HepG2 (cell line): ENCODE results near the gene TBC1D5. TPM values are rescaled to one million over a fixed set of nuclear protein-coding genes. Genes with fewer than 3 reads are reported as not detected.

Experiments used
- ATAC-seq: fragments of 200-7000 bp; cut with Tn5 transposase; 3 replicates; pipeline ENCODE4 v1.9.1; 2020; ENCODE audit warnings: mild to moderate bottlenecking, moderate library complexity
- BruUV-seq: library from RNA; stranded (reverse); fragments of 400-500 nt; replicated peaks from 2 replicates; lab custom pipeline; 2021; lab: Mats Ljungman, UMichigan
- CTCF ChIA-PET: fragments of 300-600 bp; formaldehyde crosslinking; extraction: SDS; loops from one replicate; lab custom pipeline; 2021; ENCODE audit warnings: low total read pairs, inconsistent platforms, low intra/inter-chr PET ratio; lab: Yijun Ruan, JAX
- POLR2A ChIA-PET: fragments of 350-600 bp; sonication (Branson Sonifier 250); formaldehyde crosslinking; loops from one replicate; lab custom pipeline; 2020; ENCODE audit warnings: antibody characterized with exemption, inconsistent platforms; lab: Yijun Ruan, JAX
- DNase-seq: peaks from one replicate; pipeline ENCODE4 v3.0.0-alpha.2; 2015; ENCODE audit warnings: low spot score
- FAIRE-seq: peaks from 3 replicates; lab custom pipeline; 2011; peaks lifted over from hg19 to GRCh38; lab: Jason Lieb, UNC
- H2AFZ ChIP-seq: one replicate; pipeline ENCODE4 v1.6.1; 2011; ENCODE audit warnings: low read length, inconsistent platforms
- H3K27ac ChIP-seq: fragments of 300-600 bp; 3 replicates; pipeline ENCODE4 v1.8.0; 2011; ENCODE audit warnings: mixed run types, mild to moderate bottlenecking, mixed read lengths, low read length, inconsistent platforms; ENCODE audit not compliant: insufficient read depth; ENCODE audit errors: extremely low read length
- H3K27me3 ChIP-seq, 2 experiments: fragments of 200-600 bp in 1 of 2; 2 replicates in 1 of 2; 3 replicates in 1 of 2; pipeline versions ENCODE4 v1.6.0 to v1.8.0; 2011; ENCODE audit warnings: low read length in 2 of 2, mild to moderate bottlenecking in 2 of 2, moderate library complexity in 2 of 2, inconsistent platforms in 1 of 2; ENCODE audit not compliant: insufficient read depth in 2 of 2, control insufficient read depth in 1 of 2
- H3K36me3 ChIP-seq, 2 experiments: fragments of 200-600 bp in 1 of 2; replicated peaks in 1 of 2; 2 replicates in 1 of 2; 3 replicates in 1 of 2; pipeline versions ENCODE4 v1.5.1 to v1.8.0; 2011; ENCODE audit warnings: low read length in 2 of 2, inconsistent platforms in 1 of 2; ENCODE audit not compliant: insufficient read depth in 2 of 2, control insufficient read depth in 1 of 2
- H3K4me1 ChIP-seq: 2 replicates; pipeline ENCODE4 v1.5.1; 2012; ENCODE audit warnings: low read length, inconsistent platforms; ENCODE audit not compliant: insufficient read depth
- H3K4me2 ChIP-seq: 2 replicates; pipeline ENCODE4 v1.6.0; 2011; ENCODE audit warnings: low read depth, low read length, inconsistent platforms
- H3K4me3 ChIP-seq, 3 experiments: fragments of 200-600 bp in 1 of 3; sonication (generic), shearing (Covaris generic) in 1 of 3; replicated peaks in 1 of 3; 2 replicates each; pipeline ENCODE4 v1.5.1; 2011 to 2016; ENCODE audit warnings: low read length in 3 of 3, inconsistent platforms in 2 of 3, low read depth in 2 of 3, mild to moderate bottlenecking in 2 of 3, control low read depth in 1 of 3, mixed read lengths in 1 of 3; ENCODE audit not compliant: insufficient read depth in 1 of 3
- H3K79me2 ChIP-seq: one replicate; pipeline ENCODE4 v1.6.1; 2011; ENCODE audit warnings: low read length, inconsistent platforms; ENCODE audit not compliant: insufficient read depth
- H3K9ac ChIP-seq: 2 replicates; pipeline ENCODE4 v1.6.0; 2011; ENCODE audit warnings: mild to moderate bottlenecking, low read depth, low read length, inconsistent platforms; ENCODE audit not compliant: insufficient read depth
- H3K9me3 ChIP-seq: 2 replicates; pipeline ENCODE4 v1.5.1; 2012; ENCODE audit warnings: mild to moderate bottlenecking, low read length
- H4K20me1 ChIP-seq: 2 replicates; pipeline ENCODE4 v1.6.0; 2011; ENCODE audit warnings: inconsistent platforms, mild to moderate bottlenecking, low read length, moderate library complexity; ENCODE audit not compliant: insufficient read depth
- DNMT3B ChIP-seq: conservative IDR thresholded peaks from 2 replicates; pipeline ENCODE4 v1.6.1; 2016; ENCODE audit warnings: missing biosample characterization, control low read depth
- MEIS2 ChIP-seq: sonication (generic); formaldehyde crosslinking; IDR thresholded peaks from 2 replicates; pipeline ENCODE4 v1.9.0; 2021; ENCODE audit warnings: mild to moderate bottlenecking, missing genetic modification reagents
- REL ChIP-seq: sonication (generic); formaldehyde crosslinking; conservative IDR thresholded peaks from 2 replicates; pipeline ENCODE4 v1.8.0; 2022; ENCODE audit warnings: mild to moderate bottlenecking, missing genetic modification reagents, moderate library complexity
- TMF1 ChIP-seq: sonication (generic); formaldehyde crosslinking; IDR thresholded peaks from 2 replicates; pipeline ENCODE4 v1.8.1; 2022; ENCODE audit warnings: low read depth, missing genetic modification reagents
- ZNF207 ChIP-seq: fragments of 450-650 bp; IDR thresholded peaks from 2 replicates; pipeline ENCODE4 v1.6.1; 2016; ENCODE audit warnings: antibody characterized with exemption, borderline replicate concordance
- ZNF253 ChIP-seq: sonication (generic); formaldehyde crosslinking; IDR thresholded peaks from 2 replicates; pipeline ENCODE4 v1.8.0; 2022; ENCODE audit warnings: mild to moderate bottlenecking, missing genetic modification reagents, borderline replicate concordance
- ZNF607 ChIP-seq: sonication (generic); formaldehyde crosslinking; IDR thresholded peaks from 2 replicates; pipeline ENCODE4 v1.5.1; 2020; ENCODE audit warnings: missing genetic modification reagents, mild to moderate bottlenecking, borderline replicate concordance
- WGBS: methylation state at CpG from one replicate; pipeline ENCODE4 v1.1.6; 2017; ENCODE audit warnings: low lambda C conversion rate; 5-methylcytosine and 5-hydroxymethylcytosine counted together
- in situ Hi-C: cut with HindIII; loops from 2 replicates; pipeline ENCODE4 v1.10.0; 2017; ENCODE audit warnings: low pct_unique_long_range_greater_than_20kb; ENCODE audit not compliant: extremely low pct_ligation_motif_present
- intact Hi-C: fragments of 100-400 bp; cut with micrococcal nuclease; formaldehyde crosslinking; loops from one replicate; pipeline ENCODE4 v1.10.0; 2022; ENCODE audit not compliant: unreplicated experiment
- polyA plus RNA-seq, 8 experiments: library from polyadenylated mRNA; depleted of rRNA in 3 of 8; stranded (reverse) in 7 of 8; unstranded in 1 of 8; fragments of >200 nt; fragmentation: Illumina TruSeq in 4 of 8; extraction: Trizol in 4 of 8; gene quantifications; 2 replicates each; pipeline versions ENCODE4 v1.2.1 to v1.2.3, GENCODE V29; 2011 to 2016; ENCODE audit warnings: low read depth in 4 of 8, missing spikeins in 1 of 8, mixed read lengths in 1 of 8; ENCODE audit not compliant: insufficient read depth in 1 of 8
- total RNA-seq, 5 experiments: library from RNA; depleted of rRNA; stranded (reverse); fragments of >200 nt; fragmentation: Illumina TruSeq; extraction: Trizol; gene quantifications; 2 replicates each; pipeline ENCODE4 v1.2.3, GENCODE V29; 2016; ENCODE audit warnings: low read depth in 1 of 5
- TF ChIP-seq, protein P1 (sequence below): sonication (generic); formaldehyde crosslinking; IDR thresholded peaks from 2 replicates; pipeline ENCODE4 v1.5.0; 2020; ENCODE audit warnings: mild to moderate bottlenecking, missing genetic modification reagents

The TBC1D5 gene
- total and polyA plus RNA-seq, 2 of the 13 experiments (the other 11 are each of a cell fraction or from before 2014, with no cell fraction given) = 19.2 to 33.3 TPM

DNA sequence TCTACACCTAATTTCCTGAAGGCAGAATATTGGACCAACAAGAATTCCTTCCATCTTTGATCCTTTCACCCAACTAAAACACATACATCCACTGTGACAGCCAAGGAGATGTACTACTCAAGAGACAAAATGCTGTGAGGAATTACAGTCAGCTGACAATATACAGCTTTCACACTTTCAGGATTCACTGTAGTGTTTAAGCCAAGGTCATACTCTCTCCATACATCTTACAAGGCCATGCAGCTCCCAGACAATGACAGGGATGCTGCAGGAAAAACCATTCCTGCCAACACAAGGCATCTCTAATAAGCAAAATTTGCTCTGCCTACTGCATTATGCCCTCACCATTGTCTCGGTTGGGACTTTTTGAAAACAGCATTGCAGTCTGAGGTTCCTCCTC is 170.7 kb downstream of the TBC1D5 start:
- TF ChIP-seq, protein P1, sequence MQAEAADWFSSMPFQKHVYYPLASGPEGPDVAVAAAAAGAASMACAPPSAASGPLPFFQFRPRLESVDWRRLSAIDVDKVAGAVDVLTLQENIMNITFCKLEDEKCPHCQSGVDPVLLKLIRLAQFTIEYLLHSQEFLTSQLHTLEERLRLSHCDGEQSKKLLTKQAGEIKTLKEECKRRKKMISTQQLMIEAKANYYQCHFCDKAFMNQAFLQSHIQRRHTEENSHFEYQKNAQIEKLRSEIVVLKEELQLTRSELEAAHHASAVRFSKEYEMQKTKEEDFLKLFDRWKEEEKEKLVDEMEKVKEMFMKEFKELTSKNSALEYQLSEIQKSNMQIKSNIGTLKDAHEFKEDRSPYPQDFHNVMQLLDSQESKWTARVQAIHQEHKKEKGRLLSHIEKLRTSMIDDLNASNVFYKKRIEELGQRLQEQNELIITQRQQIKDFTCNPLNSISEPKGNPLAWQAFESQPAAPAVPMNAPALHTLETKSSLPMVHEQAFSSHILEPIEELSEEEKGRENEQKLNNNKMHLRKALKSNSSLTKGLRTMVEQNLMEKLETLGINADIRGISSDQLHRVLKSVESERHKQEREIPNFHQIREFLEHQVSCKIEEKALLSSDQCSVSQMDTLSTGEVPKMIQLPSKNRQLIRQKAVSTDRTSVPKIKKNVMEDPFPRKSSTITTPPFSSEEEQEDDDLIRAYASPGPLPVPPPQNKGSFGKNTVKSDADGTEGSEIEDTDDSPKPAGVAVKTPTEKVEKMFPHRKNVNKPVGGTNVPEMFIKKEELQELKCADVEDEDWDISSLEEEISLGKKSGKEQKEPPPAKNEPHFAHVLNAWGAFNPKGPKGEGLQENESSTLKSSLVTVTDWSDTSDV (CRISPR knock-in tag) = no peak
- TF ChIP-seq MEIS2 (CRISPR knock-in tag) = no peak
- no peak for TF ChIP-seq TMF1 (CRISPR knock-in tag)

DNA sequence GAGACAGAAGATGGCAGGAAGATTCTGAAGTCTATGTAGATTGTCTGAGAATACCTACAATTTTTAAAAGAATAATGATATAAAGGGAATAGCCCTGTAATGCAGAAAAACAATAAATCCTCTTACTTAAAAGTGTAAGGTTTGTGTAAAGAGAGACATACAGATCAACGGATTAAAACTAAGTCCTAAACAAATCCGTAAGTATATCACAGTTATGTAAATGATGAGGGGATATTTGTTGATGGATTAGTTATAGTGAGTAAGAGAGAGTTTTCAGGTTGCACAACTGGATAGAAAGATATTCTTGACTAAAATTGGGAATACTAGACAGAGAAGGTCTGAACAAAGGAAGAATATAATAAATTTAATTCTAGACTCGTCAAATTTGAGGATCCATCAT is 179.6 kb downstream of the TBC1D5 start:
- H2AFZ ChIP-seq = no peak overlapping the region
- no peak overlapping the region for H3K9ac ChIP-seq
- 89% methylated on average over 3 of the region's 3 CpGs for WGBS
- no TSS peak for BruUV-seq
- TF ChIP-seq ZNF253 (CRISPR knock-in tag) (no peak), DNMT3B (CRISPR knock-in tag) (no peak), ZNF207 (no peak), REL (no peak), ZNF607 (no peak)
- in situ Hi-C loops (no loop called here), intact Hi-C loops (no loop called here)
- H3K4me1 ChIP-seq = no peaks in the 10 kb centered on the region
- no peak for ATAC-seq
- H4K20me1 ChIP-seq = no peaks in the 10 kb centered on the region
- POLR2A ChIA-PET = no interaction called here
- no peaks in the 10 kb centered on the region for H3K9me3 ChIP-seq
- no peaks in the 10 kb centered on the region for H3K79me2 ChIP-seq
- no peak overlapping the region for H3K4me2 ChIP-seq
- H3K36me3 ChIP-seq = no peaks in the 10 kb centered on the region
- FAIRE-seq = no peak
- no peak overlapping the region for H3K4me3 ChIP-seq
- no peak overlapping the region for H3K27ac ChIP-seq
- CTCF ChIA-PET = no interaction called here
- no peak for DNase-seq
- H3K27me3 ChIP-seq = no peaks in the 10 kb centered on the region; a peak in 1 of 5 replicates

More for the DNA sequence above, 170.7 kb downstream of the TBC1D5 start:
- Histone ChIP-seq H3K4me3 (no peak overlapping the region), H3K9ac (no peak overlapping the region), H4K20me1 (no peaks in the 10 kb centered on the region), H3K9me3 (no peaks in the 10 kb centered on the region), H3K79me2 (no peaks in the 10 kb centered on the region), H3K27ac (no peak overlapping the region), H3K27me3 (no peaks in the 10 kb centered on the region; a peak in 1 of 5 replicates), H3K36me3 (no peaks in the 10 kb centered on the region), H2AFZ (no peak overlapping the region), H3K4me2 (no peak overlapping the region), H3K4me1 (no peaks in the 10 kb centered on the region)
- ChIA-PET POLR2A (no interaction called here), CTCF (no interaction called here)
- ATAC-seq = no peak
- intact Hi-C loops (no loop called here), in situ Hi-C loops (no loop called here)
- 94% methylated on average over 1 of the region's 1 CpG for WGBS
- no peak for DNase-seq
- BruUV-seq = no TSS peak
- no peak for FAIRE-seq
